NCI-H526 (cell line): ENCODE measurements around the gene LYL1.

Source experiments
- DNase-seq, 2 experiments: peaks; one replicate each; lab custom pipeline; 2025; lab: John Stamatoyannopoulos, UW

Gene LYL1

DNA sequence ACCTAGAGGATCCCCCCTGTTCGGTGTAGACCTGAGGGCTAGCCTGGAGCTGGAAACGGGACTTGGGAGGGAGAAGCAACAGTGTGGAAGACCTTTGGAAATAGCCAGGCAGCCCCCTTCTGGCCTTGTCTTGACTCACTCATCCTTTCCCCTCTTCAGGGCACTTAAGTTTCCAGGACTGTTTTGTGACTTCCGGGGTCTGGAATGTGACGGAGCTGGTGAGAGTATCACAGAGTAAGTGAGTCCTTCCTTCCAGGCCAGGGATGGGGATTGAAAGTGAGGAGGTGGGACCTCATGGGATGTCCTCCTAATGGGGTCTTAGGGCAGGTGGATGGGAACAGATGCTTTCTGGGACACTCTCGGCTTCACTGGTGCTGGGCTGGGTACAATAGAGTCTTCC, 29.4 kb downstream of the LYL1 start:
- DNase-seq: no peak

DNA sequence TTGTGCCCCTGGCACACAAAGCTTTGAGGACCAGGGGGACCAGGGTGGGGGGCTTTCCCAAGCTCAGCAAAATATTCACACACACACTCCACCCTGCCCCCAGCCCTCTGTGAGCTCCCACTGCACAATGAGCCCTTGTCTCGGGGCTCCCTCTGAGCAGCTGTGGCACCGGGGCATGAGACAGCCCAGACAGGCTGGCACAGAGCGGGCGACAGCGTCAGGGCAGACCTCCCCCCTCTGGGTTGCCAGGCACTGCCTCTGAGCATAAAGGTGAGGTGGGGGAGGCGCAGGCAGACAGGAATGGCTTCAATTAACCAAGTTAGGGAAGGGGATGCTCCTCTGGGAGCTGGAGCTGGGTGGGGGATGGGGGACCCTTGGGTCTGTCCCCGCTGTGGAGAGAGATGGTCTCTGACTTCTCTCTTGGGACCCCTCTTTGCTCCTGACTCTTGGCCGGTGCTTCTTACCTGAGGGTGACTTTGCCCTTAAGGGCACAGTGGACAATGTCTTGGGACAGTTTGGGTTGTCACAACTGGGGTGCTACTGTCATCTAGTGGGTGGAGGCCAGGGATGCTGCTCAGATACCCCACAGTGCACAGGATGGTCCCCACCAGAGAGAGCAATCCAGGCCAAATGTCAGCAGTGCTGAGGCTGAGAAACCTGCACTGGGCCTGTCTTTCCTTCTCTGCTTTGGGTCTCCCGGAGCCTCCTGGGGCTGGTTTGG, 30.3 kb downstream of the LYL1 start:
- no peak for DNase-seq

DNA sequence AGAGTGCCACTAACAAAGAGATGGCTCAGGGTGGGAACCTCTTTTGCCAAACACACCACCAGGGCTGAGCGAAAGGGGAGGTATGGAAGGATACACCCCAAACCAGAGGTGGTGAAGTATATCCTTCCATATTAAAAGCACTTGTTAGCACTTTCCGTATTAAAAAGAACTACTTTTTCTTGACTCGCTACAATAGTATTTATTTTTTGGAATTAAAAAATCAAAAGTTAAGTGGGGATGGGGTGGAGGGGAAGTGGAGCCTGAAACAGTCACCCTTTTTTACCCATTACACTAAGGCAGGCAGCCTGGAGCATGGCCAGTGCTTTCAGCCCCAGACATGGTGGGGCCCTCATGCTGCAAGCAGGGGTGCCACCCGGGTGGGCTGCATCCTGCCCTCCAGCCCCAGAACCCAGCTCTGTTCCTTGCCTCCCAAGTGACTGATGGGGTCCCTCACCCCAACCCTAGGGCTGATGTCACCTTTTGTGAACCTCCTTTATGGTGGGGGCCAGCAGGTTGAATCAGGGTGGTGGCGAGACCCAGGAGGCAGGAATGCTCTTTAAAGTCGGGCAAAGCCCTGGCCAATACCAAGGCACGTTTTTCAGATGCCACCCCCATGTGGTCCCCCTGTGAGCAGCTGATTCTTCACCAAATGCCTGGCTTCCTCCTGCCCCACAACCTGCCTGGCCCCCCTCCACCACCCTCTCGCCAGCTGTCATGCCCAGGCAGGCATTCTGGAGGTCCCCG, 31.0 kb downstream of the LYL1 start:
- no peak for DNase-seq

DNA sequence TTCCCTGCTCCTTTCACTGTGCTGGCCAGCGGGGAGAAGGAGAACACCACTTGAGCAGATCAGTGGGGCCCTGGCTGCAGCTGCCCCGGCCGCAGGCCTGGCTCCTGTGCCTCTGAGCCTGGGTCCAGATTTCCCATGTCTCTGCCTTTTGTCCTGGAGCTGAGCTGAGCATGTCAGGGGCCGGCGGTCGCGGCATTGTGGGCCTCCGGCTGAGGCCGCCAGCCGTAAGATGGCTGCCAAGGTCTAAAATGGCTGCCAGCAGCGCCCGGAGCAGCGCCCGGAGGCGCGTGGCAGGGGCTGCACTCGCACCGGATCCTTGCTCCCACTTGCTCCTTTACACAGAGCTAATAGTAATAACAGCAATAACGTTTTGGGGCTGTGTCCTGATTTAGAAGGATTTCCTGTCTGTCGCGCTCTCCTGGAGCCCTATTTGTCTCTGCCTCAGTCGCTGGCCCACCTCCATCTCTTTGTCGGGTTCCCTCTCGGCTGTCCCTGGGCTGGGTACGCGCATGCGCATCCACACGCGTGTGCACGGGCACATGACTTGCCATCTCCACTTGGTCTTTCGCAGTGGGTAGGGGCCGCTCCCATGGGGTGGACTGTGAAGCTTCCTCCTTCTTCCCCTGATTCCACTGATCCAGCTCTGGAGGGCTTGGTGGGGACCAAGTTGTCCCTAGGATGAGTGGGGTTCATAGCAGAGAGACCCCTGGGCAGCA, 32.1 kb downstream of the LYL1 start:
- no peak for DNase-seq

DNA sequence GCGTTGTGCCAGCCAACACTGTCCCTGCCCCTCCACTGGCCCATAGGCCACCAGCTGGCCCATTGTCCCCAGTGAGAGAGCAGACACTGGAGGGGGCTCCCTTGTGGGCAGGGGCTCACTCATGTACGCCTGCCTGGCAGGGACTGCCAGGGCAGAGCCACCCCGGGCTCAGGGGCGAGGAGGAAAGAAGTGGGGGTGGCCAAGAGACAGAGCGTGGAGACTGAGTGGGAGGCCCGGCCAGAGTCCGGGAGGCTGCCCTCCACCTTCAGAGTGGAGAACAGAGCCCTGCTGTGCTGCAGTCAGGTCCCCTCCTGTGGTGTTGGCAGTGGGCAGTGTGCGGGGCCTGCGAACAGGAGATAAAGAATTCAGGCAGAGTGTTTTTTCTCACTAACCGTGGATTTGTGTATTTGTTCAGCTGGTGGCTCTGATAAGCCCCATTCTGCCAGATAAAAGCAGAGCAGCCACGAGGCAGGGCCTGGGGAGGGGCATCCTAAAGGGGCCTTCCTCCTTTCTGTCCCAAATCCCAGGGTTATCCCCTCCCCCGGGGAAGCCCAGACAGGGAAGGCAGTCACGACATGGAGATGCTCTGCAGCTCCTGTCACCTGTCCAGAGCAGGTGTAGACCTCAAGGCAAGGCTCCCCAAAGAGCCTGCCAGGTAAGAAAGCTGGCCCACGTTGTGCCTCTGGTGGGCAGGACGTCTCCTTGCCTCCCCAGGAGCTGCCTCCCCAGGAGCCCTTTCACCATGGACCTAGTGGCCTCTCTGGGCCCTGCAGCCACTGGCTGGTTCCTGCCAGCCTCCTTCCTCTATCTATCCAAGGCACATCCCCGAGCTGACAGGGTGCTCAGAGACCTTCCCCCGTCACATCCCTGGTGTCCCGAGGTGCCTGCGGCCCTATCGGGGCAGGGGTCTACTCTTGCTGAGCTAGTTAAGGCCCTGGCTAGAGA, 33.0 kb downstream of the LYL1 start:
- DNase-seq: no peak

DNA sequence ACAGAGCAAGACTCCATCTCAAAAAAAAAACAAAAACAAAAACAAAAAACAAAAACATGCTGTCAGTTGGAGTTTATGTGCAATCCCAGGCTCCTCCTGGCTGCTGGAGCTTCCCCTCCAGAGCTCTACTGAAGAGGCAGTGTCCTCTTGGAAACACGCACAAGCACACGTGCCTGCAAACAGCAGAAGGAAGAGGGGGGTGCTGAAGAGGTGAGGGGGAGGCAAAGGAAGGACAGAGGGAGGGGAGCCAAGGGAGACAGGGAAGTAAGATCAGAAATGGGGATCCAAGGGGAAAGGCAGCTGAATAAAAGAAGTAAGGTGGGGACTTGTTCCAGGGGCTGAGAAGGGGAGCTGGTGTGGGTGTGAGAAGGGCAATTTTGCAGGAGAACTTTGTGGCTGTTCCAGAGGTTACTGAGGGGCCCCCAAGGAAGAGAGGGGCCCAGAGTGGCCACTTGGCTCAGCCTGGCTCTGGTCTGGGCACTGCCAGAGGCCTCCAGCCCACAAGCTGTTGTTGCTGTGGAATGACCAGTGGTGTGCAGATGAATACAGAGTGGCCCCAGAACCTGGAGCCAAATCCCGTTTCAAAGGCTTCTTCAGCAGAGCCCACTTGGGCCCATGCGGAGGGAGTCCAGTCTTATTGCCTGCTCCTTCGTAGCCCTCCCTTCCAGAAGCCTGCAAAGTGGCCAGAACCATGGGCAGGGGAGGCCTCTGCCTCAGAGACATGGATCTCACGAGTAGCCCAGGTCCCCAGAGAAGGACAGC, 34.4 kb downstream of the LYL1 start:
- no peak for DNase-seq

DNA sequence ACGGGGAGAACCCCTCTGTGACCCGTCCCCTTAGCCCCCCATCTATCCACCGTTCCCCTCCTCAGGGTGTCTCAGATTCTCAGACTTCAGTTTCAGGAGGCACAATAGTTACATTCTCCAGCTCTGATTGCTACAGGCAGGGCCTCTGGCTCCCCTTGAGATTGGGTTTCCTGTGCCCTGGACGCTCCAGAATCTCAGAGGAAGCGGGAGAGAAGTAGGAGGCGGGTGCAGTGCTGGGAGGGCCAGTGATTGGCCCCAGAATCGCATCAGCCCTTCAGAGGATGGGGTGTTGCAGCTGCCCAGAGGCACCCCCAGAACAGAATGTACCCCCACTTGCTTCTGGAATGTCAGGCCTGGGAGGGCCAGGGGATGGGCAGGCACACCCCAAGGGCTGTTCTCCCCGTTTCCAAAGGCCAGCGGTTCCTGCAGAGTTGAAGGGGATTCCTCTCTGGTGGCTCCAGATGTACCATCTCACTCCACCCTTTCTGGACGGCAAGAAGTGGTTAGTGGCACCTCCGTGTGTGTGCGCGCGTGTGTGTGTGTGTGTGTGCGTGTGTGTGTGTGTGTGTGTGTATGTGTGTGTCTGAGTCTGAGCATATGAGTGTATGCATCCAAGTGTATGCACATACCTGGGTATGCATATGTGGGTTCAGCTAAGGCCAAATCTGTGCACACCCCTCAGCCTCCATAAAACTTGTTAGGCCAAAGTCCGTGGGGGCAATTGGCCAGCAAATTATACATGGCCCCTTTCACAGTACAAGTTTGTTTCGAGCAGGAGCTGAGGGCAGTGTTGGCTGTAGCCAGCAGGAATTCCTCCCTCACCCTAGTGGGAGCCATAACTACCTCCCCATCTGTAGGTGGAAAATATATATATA, 35.5 kb downstream of the LYL1 start:
- no peak for DNase-seq

DNA sequence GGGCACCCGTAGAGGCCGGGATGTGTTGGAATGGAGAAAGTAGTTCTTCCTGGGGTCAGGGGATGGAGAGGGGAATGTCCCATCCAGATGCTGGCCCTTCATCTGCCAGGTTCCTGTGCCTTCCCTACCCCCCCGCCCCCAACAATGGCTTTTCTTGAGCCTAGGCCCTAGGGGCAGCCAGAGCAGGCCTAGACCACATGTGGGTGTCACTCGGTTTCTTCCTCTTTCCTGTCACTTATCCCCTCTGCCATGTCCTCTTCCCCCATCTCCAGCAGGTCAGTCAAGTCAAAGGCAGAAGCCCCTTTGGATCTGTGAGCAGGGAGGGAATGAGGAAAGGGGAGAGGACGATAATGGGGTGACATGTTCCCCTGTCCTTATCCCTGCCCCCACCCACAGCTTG, 36.4 kb downstream of the LYL1 start:
- no peak for DNase-seq

DNA sequence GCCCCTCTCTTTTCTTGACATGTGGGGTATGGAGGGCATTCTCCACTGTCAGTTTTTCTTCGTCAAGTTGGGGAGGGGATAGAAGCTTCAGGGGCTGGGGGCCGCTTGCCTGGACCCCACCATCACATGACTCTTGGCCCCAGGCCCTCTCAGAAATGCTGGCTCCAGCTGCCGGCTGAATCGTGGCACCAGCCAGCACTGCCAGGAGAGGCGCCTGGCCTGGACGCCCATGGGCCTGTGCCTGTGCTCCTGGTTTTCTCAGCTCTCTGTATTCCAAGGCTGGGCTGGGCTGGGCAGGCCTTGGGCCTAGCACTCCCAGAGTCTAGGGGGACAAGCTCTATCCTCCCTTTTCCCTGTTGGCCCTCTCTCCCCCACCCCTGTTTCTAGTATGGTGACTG, 38.6 kb downstream of the LYL1 start:
- no peak for DNase-seq

DNA sequence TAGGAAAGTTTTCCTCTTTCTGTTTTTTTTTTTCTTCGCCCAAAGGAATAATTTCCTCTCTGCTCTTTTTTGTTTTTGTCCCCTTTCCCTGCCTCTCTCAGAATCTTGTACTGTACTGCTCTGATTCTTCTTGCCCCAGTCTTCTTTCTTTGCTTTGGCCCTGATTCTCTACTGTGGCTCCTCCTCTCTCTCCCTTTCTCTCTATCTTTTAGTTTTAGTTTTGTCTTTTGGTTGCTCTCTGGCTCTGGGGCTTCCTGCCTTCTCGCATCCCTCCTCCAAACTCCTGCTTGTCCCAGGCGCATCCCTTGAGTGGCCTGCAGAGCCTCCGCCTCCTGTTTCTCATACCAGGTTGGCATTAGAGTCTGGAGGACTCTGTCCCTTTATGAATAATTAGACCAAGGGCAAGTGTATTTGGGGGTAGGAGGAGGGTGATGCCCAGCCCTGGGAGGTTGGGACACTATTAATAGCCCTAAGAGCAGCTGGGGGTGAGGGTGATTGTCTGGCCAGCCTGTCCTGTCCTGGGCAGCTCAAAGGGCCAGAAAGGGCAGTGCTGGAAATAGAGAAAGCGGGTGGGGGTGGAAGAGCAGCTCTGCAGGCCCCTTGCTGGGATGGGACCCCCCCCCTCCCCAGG, 39.1 kb downstream of the LYL1 start:
- no peak for DNase-seq

DNA sequence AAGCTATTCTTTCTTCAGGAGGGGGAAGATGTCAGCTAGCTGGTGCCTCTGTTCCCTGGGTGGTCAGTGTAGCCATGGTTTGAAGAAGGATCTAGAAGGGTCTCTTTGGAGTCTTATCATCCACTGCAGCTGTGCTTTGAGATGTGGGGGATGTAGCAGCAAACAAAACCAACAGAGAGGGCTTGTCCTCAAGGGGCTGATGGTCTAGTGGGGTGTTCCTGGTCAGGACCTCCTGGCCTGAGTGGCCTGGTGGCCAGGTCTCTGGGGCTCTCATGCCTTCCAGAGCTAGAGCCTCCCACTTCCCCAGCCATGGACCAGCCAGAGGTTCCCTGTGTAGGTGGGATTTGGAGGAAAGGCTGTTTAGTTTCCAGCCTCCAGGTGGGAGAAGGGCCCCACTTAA, 40.3 kb downstream of the LYL1 start:
- DNase-seq: no peak

DNA sequence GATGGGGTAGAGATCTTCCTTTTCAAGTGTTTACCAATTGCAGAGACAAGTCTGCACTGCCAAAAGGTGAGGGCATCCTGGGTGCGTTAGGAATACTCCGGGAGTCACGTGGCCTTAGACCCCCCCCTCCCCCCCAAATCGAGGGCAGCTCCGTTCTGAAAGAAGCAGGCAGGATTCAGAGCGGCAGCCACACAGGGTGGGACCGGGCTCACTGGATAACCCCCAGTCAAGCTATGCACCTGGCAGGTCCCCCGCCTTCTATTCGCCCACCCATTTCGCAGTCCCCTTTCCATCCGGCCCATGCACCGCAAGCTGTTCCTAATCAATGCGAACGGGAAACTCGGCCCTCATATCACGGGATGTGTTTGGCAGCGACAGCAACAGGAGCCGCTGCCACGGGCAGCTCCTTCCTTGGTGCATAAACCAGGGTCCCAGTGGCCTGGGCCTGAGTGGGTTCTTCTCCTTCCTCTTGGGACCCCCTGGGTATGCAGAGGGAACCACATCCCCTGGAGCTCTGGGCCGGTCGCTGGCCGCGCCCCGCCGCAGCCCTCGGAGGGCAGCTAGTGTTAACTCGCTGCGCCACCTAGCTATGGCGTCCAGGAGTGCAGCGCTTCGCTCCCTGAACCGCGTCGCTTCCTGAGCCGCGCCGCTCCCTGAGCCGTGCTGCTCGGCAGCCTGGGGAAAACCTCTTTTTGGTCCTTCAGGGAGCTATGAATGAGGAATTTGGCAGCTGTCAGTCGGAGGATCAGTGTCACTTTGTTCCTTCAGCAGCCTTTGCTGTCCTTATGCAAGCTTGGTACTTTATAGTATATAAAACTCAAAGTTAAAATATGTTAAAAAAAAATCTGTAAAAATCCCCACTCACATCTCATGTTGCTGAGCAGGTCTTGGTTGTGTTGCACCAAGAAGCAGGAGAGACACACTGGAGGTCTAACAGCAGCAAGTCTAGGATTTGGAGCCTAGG, 41.4 kb downstream of the LYL1 start:
- peak in 1 of 2 experiments; percentile 77 for DNase-seq

DNA sequence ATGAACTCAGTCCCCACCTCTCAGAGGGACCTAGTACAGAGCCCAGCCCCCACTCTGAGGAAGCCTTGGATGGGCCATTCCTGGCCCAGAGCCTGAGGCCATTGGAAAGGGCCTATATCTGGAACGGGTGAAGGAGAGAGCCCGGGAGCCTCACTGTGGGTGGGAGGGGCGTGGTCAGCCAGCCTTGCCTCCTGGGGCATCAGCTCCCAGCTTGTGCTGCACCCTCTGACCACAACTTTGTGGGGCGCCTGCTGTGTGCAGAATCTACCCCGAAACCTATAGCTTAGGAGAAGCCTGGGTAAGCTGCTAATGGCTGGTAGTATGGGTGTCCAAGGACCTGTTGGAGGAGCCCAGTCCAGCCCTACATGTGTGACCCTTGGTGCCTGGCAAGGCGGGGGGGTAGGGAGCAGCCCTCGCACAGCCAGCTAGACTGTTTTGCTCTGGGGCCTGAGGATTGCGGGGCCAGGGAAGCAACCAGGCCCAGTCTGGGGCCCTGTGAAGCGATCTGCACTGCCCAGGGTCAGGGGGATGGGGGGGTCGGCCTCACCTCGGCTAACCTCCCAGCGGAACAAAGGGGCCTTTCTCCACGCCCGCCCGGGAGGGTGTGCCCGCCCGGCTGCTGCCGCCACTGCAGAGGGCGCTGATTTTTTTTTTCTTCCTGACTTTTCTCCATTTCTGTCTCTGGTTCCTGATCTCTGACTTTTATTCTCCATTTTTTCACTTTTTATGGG, 42.3 kb downstream of the LYL1 start:
- DNase-seq: peak in 1 of 2 experiments; percentile 51

DNA sequence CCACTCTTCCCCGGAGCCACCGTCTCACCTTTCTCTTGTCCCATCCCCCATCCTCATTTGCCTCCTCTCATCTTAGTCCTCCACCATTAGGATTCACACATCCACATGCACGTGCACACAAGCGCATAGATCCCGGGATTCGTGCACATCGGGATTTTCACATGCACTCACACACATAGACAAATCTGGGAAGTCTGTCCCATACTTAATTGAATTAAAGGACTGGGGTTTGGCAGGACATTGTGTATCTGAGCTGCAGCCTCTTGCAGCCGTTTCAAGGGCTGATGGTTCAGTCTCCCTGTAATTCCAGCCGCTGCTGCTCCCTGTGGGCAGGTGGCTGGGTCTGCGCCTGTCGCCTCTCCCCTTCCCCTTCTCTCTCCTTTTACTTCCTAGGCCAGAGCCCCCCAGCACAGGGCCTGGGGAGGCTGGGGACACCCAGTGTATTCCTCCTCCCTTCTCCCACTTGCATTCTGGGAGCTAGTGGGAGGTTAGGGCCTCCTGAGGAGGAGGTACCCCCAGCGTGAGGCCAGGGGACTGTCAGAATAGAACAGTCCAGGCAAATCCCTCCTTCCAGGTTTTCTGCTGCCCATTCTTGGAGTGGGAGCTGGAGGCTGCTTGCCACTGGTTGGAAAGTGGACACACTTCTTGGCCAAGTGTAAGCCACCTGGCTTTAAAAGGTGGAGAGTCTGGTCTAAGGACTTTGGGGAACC, 43.6 kb downstream of the LYL1 start:
- DNase-seq: peak in 1 of 2 experiments; percentile 31

DNA sequence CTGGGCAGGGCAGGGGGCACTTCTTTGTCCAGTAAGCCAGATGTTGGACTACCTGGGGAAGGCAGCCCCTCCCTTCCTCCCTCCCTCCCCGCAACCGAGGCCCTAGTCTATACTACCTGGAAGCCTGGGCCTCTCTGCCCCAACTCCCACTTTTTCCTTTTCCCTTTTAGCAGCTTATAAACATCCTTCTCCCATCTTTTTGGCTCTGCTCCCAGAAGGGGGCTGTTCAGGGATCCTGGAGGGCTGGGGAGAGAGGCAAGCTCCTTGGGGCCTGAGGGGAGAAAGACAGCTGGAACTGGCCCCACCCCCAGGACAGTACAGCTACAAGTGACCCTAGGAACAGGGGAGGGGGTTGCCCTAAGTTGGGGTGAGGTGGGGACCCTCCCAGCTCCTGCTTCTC, 44.9 kb downstream of the LYL1 start:
- no peak for DNase-seq

DNA sequence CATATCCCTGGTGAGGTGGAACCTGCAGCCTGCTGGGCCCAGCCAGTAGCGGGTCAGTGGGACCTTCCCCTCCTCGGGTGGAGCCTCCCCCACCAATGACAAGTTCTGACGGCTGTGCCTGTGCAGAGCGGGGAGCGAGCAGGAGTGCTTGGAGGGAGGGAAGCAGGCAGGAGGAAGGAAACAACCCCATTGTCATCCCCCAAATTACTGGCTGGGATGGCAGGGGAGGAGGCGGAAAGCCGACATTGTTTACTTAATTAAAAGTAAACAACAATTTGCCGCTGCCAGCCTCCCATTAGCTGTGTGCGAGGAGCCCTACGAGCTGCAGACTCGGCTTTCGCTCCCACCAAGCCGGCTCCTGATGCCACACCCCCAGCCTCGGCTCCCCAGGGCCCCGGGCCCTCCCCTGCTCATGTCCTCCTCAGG, 45.5 kb downstream of the LYL1 start:
- peak in 1 of 2 experiments; percentile 61 for DNase-seq

DNA sequence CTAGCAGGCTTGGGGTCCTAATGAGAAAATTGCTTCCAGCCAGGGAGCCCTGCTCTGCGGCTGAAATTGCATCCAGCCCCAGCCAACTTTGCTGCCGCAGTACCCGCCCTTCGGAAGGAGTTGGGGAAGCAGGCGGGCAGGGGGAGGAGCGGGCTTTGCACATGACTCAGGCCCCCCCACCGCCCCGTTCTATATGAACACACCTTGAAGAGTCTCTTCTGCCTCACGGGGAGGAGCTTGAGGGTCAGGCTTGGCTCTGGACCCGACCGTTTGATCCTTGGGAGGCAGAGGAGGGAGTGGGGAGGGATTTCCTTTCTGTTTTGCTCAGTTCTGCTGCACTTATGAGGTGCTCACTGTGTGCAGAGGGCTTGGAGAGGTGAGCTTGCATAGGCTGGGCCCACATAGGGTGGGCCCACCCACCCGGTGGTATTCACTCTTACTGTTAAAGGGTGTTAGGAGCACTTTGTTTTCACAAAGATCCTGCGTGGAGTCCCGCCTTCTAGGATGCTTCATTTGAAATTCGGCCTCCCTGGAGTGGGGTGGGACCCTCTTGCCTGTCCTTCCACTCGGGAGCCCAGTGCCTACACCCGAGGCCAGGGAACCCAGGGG, 46.5 kb downstream of the LYL1 start:
- DNase-seq: no peak
